PC-3 (cell line): ENCODE results near the gene CDK5RAP2. TPM values are rescaled to one million over a fixed set of nuclear protein-coding genes. Genes with fewer than 3 reads are reported as not detected.

Experiments used
- ATAC-seq: fragments of 200-7000 bp; cut with Tn5 transposase; 2 replicates; pipeline ENCODE4 v1.9.1; 2020; ENCODE audit warnings: mild to moderate bottlenecking, moderate library complexity
- BruUV-seq: library from RNA; stranded (reverse); fragments of 400-500 nt; replicated peaks from 2 replicates; lab custom pipeline; 2021; lab: Mats Ljungman, UMichigan
- CTCF ChIA-PET: fragments of 300-600 bp; sonication (Branson Sonifier 250); formaldehyde crosslinking; loops from one replicate; lab custom pipeline; 2022; ENCODE audit warnings: antibody characterized with exemption; lab: Charles Lee
- POLR2A ChIA-PET: fragments of 300-600 bp; sonication (Branson Sonifier 250); formaldehyde crosslinking; loops from one replicate; lab custom pipeline; 2022; ENCODE audit warnings: antibody characterized with exemption; ENCODE audit not compliant: unreplicated experiment; lab: Charles Lee
- DNase-seq: peaks from one replicate; pipeline ENCODE4 v3.0.0-alpha.2; 2015
- H2AFZ ChIP-seq: fragments of 300-600 bp; sonication (generic); 2 replicates; pipeline ENCODE4 v1.6.0; 2016; ENCODE audit warnings: antibody characterized with exemption, low read length
- H3F3A ChIP-seq: fragments of 300-600 bp; sonication (generic); one replicate; pipeline ENCODE4 v1.6.0; 2017; ENCODE audit warnings: antibody characterized with exemption, low read length, control low read depth, mild to moderate bottlenecking; ENCODE audit not compliant: unreplicated experiment
- H3K27ac ChIP-seq: fragments of 300-600 bp; sonication (generic); 2 replicates; pipeline ENCODE4 v1.5.1; 2016; ENCODE audit warnings: mild to moderate bottlenecking, low read length
- H3K27me3 ChIP-seq: fragments of 300-600 bp; sonication (generic); 2 replicates; pipeline ENCODE4 v1.6.1; 2016; ENCODE audit warnings: low read length, mixed read lengths
- H3K36me3 ChIP-seq: fragments of 300-600 bp; sonication (generic); 2 replicates; pipeline ENCODE4 v1.6.1; 2016; ENCODE audit warnings: low read depth, mixed run types, low read length, mixed read lengths
- H3K4me1 ChIP-seq: fragments of 300-600 bp; sonication (generic); 2 replicates; pipeline ENCODE4 v1.5.1; 2016; ENCODE audit warnings: low read length; ENCODE audit not compliant: insufficient read depth
- H3K4me2 ChIP-seq: fragments of 300-600 bp; sonication (generic); 2 replicates; pipeline ENCODE4 v1.6.0; 2016; ENCODE audit warnings: low read length
- H3K4me3 ChIP-seq: fragments of 300-600 bp; sonication (generic); 2 replicates; pipeline ENCODE4 v1.5.1; 2016; ENCODE audit warnings: mild to moderate bottlenecking, low read length, mixed read lengths
- H3K79me2 ChIP-seq: fragments of 300-600 bp; sonication (generic); 2 replicates; pipeline ENCODE4 v1.6.1; 2017; ENCODE audit warnings: low read length, mixed read lengths
- H3K9ac ChIP-seq: fragments of 300-600 bp; sonication (generic); 2 replicates; pipeline ENCODE4 v1.6.0; 2016; ENCODE audit warnings: mild to moderate bottlenecking, low read length
- H3K9me2 ChIP-seq: fragments of 300-600 bp; sonication (generic); replicated peaks from 2 replicates; pipeline ENCODE4 v1.6.1; 2016; ENCODE audit warnings: mixed run types, low read length, mixed read lengths
- H3K9me3 ChIP-seq: fragments of 300-600 bp; sonication (generic); 2 replicates; pipeline ENCODE4 v1.6.1; 2016; ENCODE audit warnings: low read length, mixed read lengths
- H4K20me1 ChIP-seq: fragments of 300-600 bp; sonication (generic); 2 replicates; pipeline ENCODE4 v1.6.1; 2016; ENCODE audit warnings: low read length, mixed read lengths
- EZH2 ChIP-seq: fragments of 300-600 bp; sonication (generic); IDR thresholded peaks from one replicate; pipeline ENCODE4 v1.6.1; 2017; ENCODE audit warnings: antibody characterized with exemption, mild to moderate bottlenecking, low read length; ENCODE audit not compliant: unreplicated experiment
- EZH2phosphoT487 ChIP-seq: fragments of 300-600 bp; sonication (generic); IDR thresholded peaks from 2 replicates; pipeline ENCODE4 v1.6.1; 2018; ENCODE audit warnings: mild to moderate bottlenecking, antibody characterized with exemption, low read length, borderline replicate concordance
- intact Hi-C: fragments of 100-400 bp; cut with micrococcal nuclease; formaldehyde crosslinking; loops from 2 replicates; pipeline ENCODE4 v1.9.0; 2023
- total RNA-seq: library from RNA; depleted of rRNA; stranded (reverse); fragments of >200 nt; gene quantifications from 2 replicates; pipeline ENCODE4 v1.2.3, GENCODE V29; 2014
- TF ChIP-seq, protein P1 (sequence below): fragments of 300-600 bp; sonication (generic); conservative IDR thresholded peaks from 2 replicates; pipeline ENCODE4 v1.5.1; 2017; ENCODE audit warnings: antibody characterized with exemption, low read depth, mild to moderate bottlenecking, low read length

The CDK5RAP2 gene
- total RNA-seq, 1 experiment from 2014 or later = 37.4 TPM

DNA sequence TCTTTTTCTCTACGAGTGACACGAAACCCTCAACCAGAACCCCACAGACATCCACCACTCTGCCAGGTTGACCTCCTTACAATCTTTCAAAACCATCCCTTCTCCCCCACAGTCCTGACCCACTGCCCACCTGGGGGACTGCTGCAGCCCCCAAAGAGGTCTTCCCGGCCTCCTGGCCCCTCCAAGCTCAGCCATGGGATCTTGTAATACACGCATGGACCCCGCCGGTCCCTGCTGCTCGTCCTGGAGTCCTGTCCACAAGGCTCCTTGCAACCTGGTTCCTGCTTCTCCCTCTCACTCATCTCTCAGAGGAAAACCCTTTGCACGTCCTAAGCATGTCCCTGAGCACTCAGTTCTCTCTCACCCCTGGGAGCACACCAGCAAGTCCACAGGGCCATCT lies 187.3 kb downstream of the CDK5RAP2 start:
- Histone ChIP-seq H3K9ac (no peak overlapping the region), H3K27me3 (no peaks in the 10 kb centered on the region), H3K79me2 (no peaks in the 10 kb centered on the region), H3K9me2 (no peaks in the 10 kb centered on the region), H4K20me1 (no peaks in the 10 kb centered on the region), H3K27ac (peak overlapping the region; percentile 97), H3K36me3 (peaks cover 36% of the 10 kb centered on the region), H3K4me1 (peaks cover 43% of the 10 kb centered on the region), H3K4me2 (0 out of 2 replicates have a peak overlapping the region, but pooled peaks have one; percentile 76), H3F3A (peaks cover 13% of the 10 kb centered on the region), H3K4me3 (no peak overlapping the region), H3K9me3 (no peaks in the 10 kb centered on the region), H2AFZ (no peak overlapping the region)
- POLR2A ChIA-PET = no interaction called here
- no TSS peak for BruUV-seq
- ATAC-seq (no peak), DNase-seq (no peak)
- intact Hi-C loops = loop anchor here (5.0 kb wide), 1 partner anchor 70 kb away; no protein-coding TSS in a partner anchor
- no peak for TF ChIP-seq EZH2
- TF ChIP-seq EZH2phosphoT487 = no peak
- TF ChIP-seq, protein P1, sequence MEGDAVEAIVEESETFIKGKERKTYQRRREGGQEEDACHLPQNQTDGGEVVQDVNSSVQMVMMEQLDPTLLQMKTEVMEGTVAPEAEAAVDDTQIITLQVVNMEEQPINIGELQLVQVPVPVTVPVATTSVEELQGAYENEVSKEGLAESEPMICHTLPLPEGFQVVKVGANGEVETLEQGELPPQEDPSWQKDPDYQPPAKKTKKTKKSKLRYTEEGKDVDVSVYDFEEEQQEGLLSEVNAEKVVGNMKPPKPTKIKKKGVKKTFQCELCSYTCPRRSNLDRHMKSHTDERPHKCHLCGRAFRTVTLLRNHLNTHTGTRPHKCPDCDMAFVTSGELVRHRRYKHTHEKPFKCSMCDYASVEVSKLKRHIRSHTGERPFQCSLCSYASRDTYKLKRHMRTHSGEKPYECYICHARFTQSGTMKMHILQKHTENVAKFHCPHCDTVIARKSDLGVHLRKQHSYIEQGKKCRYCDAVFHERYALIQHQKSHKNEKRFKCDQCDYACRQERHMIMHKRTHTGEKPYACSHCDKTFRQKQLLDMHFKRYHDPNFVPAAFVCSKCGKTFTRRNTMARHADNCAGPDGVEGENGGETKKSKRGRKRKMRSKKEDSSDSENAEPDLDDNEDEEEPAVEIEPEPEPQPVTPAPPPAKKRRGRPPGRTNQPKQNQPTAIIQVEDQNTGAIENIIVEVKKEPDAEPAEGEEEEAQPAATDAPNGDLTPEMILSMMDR = no peak
- CTCF ChIA-PET = no interaction called here

DNA sequence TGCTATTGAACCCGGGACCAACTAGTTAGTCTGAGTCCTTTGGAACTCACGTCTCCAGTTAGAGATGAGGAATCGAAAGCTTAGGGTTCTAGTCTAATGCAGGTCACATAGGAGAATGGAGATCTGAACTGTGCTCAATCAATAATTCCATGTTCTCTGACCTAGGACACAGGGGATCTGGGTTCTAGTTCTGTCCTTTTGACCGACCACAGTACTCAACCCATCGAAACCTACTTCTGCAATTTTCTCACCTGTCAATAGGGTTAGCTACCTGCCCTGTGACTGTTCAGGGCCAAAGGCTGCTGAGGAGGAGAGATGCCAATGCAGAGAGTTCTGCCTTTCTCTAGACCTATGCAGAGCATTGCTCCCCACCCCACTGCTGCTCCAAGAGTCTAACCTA lies 187.7 kb downstream of the CDK5RAP2 start:
- no peaks in the 10 kb centered on the region for H3K9me3 ChIP-seq
- DNase-seq (no peak), ATAC-seq (no peak)
- H3K4me1 ChIP-seq = peaks cover 43% of the 10 kb centered on the region
- H3K4me2 ChIP-seq = no peak overlapping the region
- no peaks in the 10 kb centered on the region for H3K79me2 ChIP-seq
- intact Hi-C loops = loop anchor here (5.0 kb wide), 1 partner anchor 70 kb away; no protein-coding TSS in a partner anchor
- H3K27me3 ChIP-seq = no peaks in the 10 kb centered on the region
- H3K9me2 ChIP-seq = no peaks in the 10 kb centered on the region
- H2AFZ ChIP-seq = no peak overlapping the region
- no peak overlapping the region for H3K4me3 ChIP-seq
- CTCF ChIA-PET = no interaction called here
- POLR2A ChIA-PET = no interaction called here
- no peak overlapping the region for H3K27ac ChIP-seq
- peaks cover 13% of the 10 kb centered on the region for H3F3A ChIP-seq
- no peak overlapping the region for H3K9ac ChIP-seq
- peaks cover 36% of the 10 kb centered on the region for H3K36me3 ChIP-seq
- BruUV-seq = no TSS peak
- no peaks in the 10 kb centered on the region for H4K20me1 ChIP-seq
- TF ChIP-seq, protein P1 = no peak
- no peak for TF ChIP-seq EZH2phosphoT487
- no peak for TF ChIP-seq EZH2

DNA sequence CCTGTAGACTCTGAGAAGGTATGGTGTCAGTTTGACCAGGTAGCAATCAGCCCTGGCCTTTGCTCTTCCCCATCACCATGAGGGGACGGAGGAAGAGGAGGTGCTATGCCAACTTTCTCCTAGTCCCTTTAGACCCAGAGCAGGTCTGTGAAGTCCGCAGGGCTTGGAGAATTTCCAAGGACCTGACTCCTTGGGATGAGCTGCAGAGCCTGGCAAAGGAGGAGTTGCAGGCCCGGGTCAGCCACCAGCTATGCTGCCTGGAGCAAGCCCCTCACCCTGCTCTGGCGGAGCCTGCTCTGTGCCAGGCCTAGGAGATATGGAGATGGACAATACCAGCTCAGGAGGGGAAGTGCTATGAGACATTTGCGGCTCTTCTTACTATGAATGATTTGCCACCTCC lies 188.3 kb downstream of the CDK5RAP2 start:
- Histone ChIP-seq H3F3A (peaks cover 13% of the 10 kb centered on the region), H3K9ac (no peak overlapping the region), H3K4me3 (no peak overlapping the region), H4K20me1 (no peaks in the 10 kb centered on the region), H3K36me3 (peaks cover 33% of the 10 kb centered on the region), H3K27ac (no peak overlapping the region), H2AFZ (no peak overlapping the region), H3K9me3 (no peaks in the 10 kb centered on the region), H3K4me1 (peaks cover 39% of the 10 kb centered on the region), H3K4me2 (no peak overlapping the region), H3K27me3 (no peaks in the 10 kb centered on the region), H3K9me2 (no peaks in the 10 kb centered on the region), H3K79me2 (no peaks in the 10 kb centered on the region)
- ChIA-PET CTCF (no interaction called here), POLR2A (no interaction called here)
- DNase-seq (no peak), ATAC-seq (no peak)
- BruUV-seq = no TSS peak
- TF ChIP-seq, protein P1 = no peak
- TF ChIP-seq EZH2phosphoT487 = no peak
- TF ChIP-seq EZH2 = no peak
- intact Hi-C loops = loop anchor here (5.0 kb wide), 1 partner anchor 71 kb away; no protein-coding TSS in a partner anchor
